ENCODE results near the gene CEACAM19.
A peak's percentile ranks its signal among the peaks of the same experiment; 100 is the strongest.

Gene CEACAM19

DNA sequence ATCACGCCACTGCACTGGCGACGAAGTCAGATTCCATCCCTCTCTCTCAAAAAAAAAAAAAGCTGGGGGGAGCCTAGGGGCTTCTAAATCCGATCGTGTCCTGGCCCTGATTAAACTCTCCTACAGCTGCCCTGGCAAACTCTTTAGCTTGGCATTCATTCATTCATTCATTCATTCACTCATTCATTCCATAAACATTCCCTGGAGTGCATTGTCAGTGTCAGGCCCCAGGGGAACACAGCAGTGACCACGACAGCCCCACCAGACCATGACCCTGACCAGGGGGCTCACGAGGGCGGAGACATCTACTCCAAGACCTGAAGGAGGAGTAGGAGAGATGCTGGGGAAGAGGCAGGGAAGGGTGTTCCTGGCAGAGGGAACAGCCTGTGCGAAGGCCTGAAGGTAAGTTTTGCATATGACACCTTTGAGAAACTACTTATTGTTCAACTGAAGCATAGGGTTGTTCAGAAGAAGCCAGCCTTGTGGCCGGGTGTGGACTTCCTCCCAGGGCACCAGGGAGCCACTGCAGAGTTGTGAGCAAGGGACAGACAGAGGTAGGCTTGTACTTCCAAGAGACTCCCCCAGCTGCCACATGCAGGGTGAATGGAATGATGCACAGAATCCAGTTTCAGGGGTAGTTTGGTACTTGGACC lies 52.1 kb downstream of the CEACAM19 start:
- no peak for DNase-seq (ENCODE audit: low read depth)

DNA sequence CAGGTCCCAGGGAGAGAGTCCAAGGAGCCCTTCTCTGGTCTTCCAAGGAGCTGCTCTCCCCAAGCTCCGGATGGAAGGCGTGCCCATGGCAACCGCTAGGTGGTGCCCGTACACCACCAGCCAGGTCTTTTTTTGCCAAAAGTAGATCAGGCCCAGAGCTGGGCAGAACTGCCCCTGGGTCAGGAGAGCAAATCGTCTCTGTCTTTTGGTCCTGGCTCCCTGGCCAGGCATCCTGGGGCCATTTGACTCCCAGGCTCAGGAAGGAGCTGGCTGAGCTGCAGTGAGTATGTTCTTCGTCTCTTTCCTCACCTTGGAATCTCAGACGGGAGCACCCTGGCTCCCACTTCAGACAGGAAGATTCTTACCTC lies 52.7 kb downstream of the CEACAM19 start:
- peak; percentile 63 for DNase-seq (ENCODE audit: low read depth)

DNA sequence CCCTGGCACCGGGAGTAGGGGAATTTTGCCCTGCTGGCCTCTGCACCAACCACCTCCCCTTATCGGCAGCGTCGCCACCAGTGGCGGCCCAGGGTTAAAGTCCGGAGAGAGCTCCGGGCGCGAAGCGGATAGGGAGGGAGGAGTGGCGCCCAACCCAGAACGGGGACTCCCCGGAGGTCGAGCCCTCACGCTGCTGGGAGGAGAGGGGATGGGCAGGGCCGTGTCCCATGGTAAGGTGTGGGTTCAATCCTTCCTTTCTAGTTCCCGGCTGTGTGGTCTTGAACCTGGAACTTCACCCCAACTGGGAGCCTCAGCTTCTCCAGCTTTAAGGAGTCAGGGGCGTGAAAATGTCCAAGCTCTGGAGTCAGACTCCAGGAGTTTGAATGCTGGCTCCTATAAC lies 54.0 kb downstream of the CEACAM19 start:
- no peak for DNase-seq (ENCODE audit: low read depth)

DNA sequence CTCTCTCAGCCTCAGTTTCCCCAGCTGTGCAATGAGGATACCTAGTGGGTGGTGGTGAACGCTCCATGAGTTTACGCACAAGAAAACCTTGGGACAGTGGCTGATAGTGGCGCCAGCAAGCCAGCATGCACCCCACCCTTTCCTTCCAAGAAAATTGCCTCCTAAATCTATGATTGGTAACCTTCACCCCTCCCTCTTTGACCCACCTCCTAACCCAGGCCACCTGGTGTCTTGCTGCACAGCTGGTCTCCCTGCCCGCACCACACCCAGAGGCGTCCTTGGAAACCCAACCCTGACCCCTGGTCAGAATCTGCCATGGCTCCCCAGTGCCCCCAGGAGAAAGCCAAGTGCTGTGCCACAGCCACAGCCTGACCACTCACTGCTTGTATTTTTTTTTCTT lies 54.4 kb downstream of the CEACAM19 start:
- no peak for DNase-seq (ENCODE audit: low read depth)

DNA sequence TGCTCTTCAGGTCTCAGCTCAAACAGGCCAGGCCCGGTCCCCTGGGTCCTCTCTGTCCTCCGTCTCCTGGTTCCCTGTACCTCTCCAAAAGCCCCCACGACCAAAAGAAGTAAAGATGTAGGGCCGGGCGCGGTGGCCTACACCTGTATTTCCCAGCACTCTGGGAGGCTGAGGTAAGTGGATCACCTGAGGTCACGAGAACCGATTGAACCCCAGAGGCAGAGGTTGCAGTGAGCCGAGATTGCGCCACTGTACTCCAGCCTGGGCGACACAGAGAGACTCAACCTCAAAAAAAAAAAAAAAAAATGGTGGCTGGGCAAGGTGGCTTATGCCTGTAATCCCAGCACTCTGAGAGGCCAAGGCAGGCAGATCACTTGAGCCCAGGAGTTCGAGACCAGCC lies 55.2 kb downstream of the CEACAM19 start:
- no peak for DNase-seq (ENCODE audit: low read depth)

DNA sequence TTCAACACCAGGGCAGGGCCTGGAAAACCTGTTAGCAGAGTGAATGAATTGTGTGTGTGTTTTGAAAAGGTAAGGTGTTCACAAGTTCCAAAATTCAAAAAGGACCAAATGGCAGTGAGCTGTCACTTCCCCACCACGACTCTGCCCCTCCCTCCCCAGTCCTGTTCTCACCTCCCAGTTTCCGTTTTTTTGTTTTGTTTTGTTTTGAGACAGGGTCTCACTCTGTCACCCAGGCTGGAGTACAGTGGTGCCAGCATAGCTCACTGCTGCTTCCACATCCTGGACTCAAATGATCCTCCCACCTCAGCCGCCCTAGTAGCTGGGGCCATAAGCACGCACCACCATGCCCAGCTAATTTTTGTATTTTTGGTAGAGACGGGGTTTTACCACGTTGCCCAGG lies 56.9 kb downstream of the CEACAM19 start:
- DNase-seq (ENCODE audit: low read depth), result no peak

DNA sequence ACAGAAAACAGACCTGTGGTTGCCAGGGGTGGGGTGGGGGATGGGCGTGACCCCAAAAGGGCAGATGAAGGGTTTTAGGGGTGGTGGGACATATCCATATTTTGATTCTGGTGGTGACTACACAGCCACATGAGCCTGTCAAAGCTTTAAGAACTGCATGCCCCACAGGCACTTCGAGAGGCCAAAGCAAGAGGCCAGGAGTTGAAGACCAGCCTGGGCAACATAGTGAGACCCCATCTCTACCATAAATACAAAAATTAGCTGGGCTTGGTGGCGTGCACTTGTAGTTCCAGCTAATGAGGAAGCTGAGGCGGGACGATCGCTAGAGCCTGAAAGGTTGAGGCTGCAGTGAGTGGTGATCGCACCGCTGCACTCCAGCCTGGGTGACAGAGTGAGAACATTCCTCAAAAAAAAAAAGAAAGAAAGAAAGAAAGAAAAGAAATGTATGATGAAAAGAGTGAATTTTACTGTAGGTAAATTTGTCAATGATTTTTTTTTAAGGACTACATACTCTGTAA lies 58.3 kb downstream of the CEACAM19 start:
- no peak for DNase-seq (ENCODE audit: low read depth)

DNA sequence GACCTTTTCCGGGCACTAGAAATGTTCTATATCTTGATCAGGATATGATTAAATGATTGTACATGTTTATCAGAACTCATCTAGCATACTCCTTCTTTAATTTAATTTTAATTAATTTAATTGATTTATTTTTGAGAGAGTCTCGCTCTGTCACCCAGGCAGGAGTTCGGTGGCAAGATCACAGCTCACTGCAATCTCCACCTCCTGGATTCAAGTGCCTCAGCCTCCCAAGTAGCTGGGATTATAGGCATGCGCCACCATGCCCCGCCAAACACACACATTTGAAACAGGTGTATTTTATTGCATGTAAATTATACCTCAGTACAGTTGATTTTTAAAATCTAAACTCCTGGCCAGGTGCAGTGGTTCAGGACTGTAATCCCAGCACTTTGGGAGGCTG lies 59.8 kb downstream of the CEACAM19 start:
- no peak for DNase-seq (ENCODE audit: low read depth)

DNA sequence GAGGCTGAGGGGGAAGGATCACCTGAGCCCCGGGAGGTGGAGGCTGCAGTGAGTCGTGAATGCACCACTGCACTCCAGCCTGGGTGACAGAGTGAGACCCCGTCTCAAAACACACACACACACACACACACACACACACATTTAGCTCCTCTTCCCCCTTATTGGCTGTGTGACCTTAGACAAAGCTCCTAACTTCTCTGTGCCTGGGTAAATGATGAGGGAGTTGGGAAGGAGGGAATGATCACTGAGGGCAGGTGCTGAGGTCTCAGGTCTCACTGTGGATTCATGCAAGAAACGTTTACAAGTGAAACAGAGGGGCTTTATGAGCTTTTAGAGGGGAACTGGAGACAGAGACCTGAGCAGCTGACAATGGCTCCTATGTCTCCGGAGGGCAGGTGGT lies 60.3 kb downstream of the CEACAM19 start:
- no peak for DNase-seq (ENCODE audit: low read depth)

DNA sequence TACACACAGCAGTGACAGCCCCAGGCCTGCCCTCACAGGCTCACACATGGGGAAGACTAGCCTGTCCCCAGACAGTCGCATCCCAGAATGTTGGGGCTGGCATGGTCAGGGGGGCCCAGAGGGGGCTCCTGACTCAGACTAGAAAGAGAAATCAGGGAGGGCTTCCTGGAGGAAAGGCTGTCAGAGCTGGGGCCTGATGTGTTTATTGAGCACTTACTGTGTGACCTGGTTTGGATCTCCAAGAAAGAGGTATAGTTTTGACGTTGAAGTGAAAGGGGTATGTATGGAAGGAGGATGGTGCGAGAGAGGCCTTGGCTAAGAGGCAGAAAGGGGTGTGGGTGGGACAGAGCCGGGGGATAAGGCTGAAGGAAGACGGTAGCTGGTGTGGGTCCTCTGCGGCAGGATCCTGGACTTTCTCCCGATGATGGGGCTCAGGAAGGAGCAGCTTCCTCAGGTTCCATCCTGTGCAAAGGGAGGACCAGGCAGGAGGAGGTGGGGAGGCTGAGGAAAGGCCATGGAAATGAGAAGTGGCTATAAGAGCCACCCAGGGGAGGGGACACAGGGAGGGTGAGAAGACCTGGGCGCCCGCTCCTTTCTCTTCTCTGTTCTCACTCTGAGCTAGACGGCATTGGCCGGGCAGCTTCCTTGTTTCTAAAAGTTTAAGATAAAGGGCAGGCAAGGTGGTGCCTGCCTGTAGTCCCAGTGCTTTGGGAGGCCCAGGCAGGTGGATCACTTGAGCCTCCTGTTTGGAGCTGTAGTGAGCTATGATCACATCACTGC lies 61.1 kb downstream of the CEACAM19 start:
- DNase-seq (ENCODE audit: low read depth), result no peak
